Endothelial cell of umbilical vein (primary cell): ENCODE results near the gene NUB1. TPM values are rescaled to one million over a fixed set of nuclear protein-coding genes. Genes with fewer than 3 reads are reported as not detected.

ENCODE experiments used
- BruUV-seq: library from RNA; stranded (reverse); fragments of 400-500 nt; replicated peaks from 2 replicates; lab custom pipeline; 2021; lab: Mats Ljungman, UMichigan
- CTCF ChIA-PET: fragments of 300-600, 350-600 bp; sonication (Branson Sonifier 250); formaldehyde crosslinking; loops from one replicate; lab custom pipeline; 2021; ENCODE audit warnings: antibody characterized with exemption, inconsistent platforms; lab: Charles Lee
- POLR2A ChIA-PET: fragments of 300-600, 350-600 bp; sonication (Branson Sonifier 250); formaldehyde crosslinking; loops from one replicate; lab custom pipeline; 2021; ENCODE audit warnings: antibody characterized with exemption, inconsistent platforms; lab: Charles Lee
- DNase-seq: peaks from one replicate; pipeline ENCODE4 v3.0.0-alpha.2; 2011; ENCODE audit warnings: low read depth, low spot score
- FAIRE-seq: peaks from 2 replicates; lab custom pipeline; 2011; peaks lifted over from hg19 to GRCh38; lab: Jason Lieb, UNC
- H2AFZ ChIP-seq: 2 replicates; pipeline ENCODE4 v1.6.0; 2012; ENCODE audit warnings: low read depth, low read length, control low read depth, inconsistent platforms
- H3K27ac ChIP-seq: 2 replicates; pipeline ENCODE4 v1.5.1; 2011; ENCODE audit warnings: low read depth, mild to moderate bottlenecking, control low read depth, low read length, moderate library complexity; ENCODE audit not compliant: insufficient read depth
- H3K27me3 ChIP-seq, 2 experiments: 2 replicates each; pipeline versions ENCODE4 v1.6.0 to v1.6.1; 2011; ENCODE audit warnings: low read length in 2 of 2, mixed read lengths in 1 of 2; ENCODE audit not compliant: control insufficient read depth in 2 of 2, insufficient read depth in 2 of 2
- H3K36me3 ChIP-seq, 2 experiments: 2 replicates in 1 of 2; 3 replicates in 1 of 2; pipeline ENCODE4 v1.5.1; 2011; ENCODE audit warnings: low read length in 2 of 2, mild to moderate bottlenecking in 1 of 2, moderate library complexity in 1 of 2; ENCODE audit not compliant: control insufficient read depth in 2 of 2, insufficient read depth in 2 of 2; ENCODE audit errors: extremely low read depth in 1 of 2
- H3K4me1 ChIP-seq: 3 replicates; pipeline ENCODE4 v1.5.1; 2011; ENCODE audit warnings: mild to moderate bottlenecking, low read length; ENCODE audit not compliant: control insufficient read depth, insufficient read depth; ENCODE audit errors: extremely low read depth
- H3K4me2 ChIP-seq: 2 replicates; pipeline ENCODE4 v1.6.1; 2011; ENCODE audit warnings: low read length, control low read depth, mixed read lengths; ENCODE audit not compliant: insufficient read depth
- H3K4me3 ChIP-seq, 3 experiments: fragments of 200-600 bp in 1 of 3; sonication (generic), shearing (Covaris generic) in 1 of 3; replicated peaks in 1 of 3; 2 replicates each; pipeline ENCODE4 v1.5.1; 2011 to 2016; ENCODE audit warnings: control low read depth in 3 of 3, low read length in 3 of 3, mild to moderate bottlenecking in 2 of 3, inconsistent platforms in 1 of 3, low read depth in 1 of 3, moderate library complexity in 1 of 3; ENCODE audit not compliant: insufficient read depth in 1 of 3
- H3K79me2 ChIP-seq: 2 replicates; pipeline ENCODE4 v1.6.0; 2012; ENCODE audit warnings: low read length, inconsistent platforms; ENCODE audit not compliant: control insufficient read depth, insufficient read depth
- H3K9ac ChIP-seq: replicated peaks from 2 replicates; pipeline ENCODE3; 2011; ENCODE audit warnings: low read length, control low read depth; ENCODE audit not compliant: insufficient read depth; ENCODE audit errors: extremely low read depth
- H3K9me1 ChIP-seq: replicated peaks from 3 replicates; pipeline ENCODE4 v1.6.0; 2011; ENCODE audit warnings: mild to moderate bottlenecking, low read length; ENCODE audit not compliant: control insufficient read depth, insufficient read depth; ENCODE audit errors: extremely low read depth
- H3K9me3 ChIP-seq: replicated peaks from 2 replicates; pipeline ENCODE4 v1.5.1; 2012; ENCODE audit warnings: low read length, inconsistent platforms; ENCODE audit not compliant: control insufficient read depth, insufficient read depth
- H4K20me1 ChIP-seq: replicated peaks from 2 replicates; pipeline ENCODE3; 2011; ENCODE audit warnings: mild to moderate bottlenecking, low read length; ENCODE audit not compliant: control insufficient read depth, insufficient read depth; ENCODE audit errors: extremely low read depth
- EZH2 ChIP-seq: IDR thresholded peaks from 2 replicates; pipeline ENCODE4 v1.6.1; 2012; ENCODE audit warnings: borderline replicate concordance, low read depth, mild to moderate bottlenecking, moderate library complexity, low read length, inconsistent platforms; ENCODE audit not compliant: severe bottlenecking
- FOS ChIP-seq: IDR thresholded peaks from 2 replicates; pipeline ENCODE4 v1.6.1; 2011; ENCODE audit warnings: mild to moderate bottlenecking, low read length, moderate library complexity, borderline replicate concordance; ENCODE audit not compliant: insufficient read depth
- GATA2 ChIP-seq: IDR thresholded peaks from 2 replicates; pipeline ENCODE4 v1.7.0; 2011; ENCODE audit warnings: low read depth, mild to moderate bottlenecking, moderate library complexity, mixed read lengths, low read length; ENCODE audit not compliant: insufficient read length, insufficient read depth
- JUN ChIP-seq: IDR thresholded peaks from 2 replicates; pipeline ENCODE4 v1.6.1; 2011; ENCODE audit warnings: borderline replicate concordance, low read depth; ENCODE audit not compliant: insufficient read length, insufficient read depth
- MYC ChIP-seq: IDR thresholded peaks from one replicate; pipeline ENCODE4 v1.6.1; 2011; ENCODE audit warnings: mild to moderate bottlenecking, low read depth, low read length
- POLR2A ChIP-seq: IDR thresholded peaks from 2 replicates; pipeline ENCODE4 v1.6.1; 2012; ENCODE audit warnings: low read depth, mild to moderate bottlenecking, control low read depth, low read length
- POLR2AphosphoS5 ChIP-seq: IDR thresholded peaks from 2 replicates; pipeline ENCODE4 v1.6.1; 2012; ENCODE audit warnings: low read depth, mild to moderate bottlenecking, control low read depth, low read length, moderate library complexity; ENCODE audit not compliant: insufficient read depth
- dilution Hi-C: fragments of 300-500 bp; cut with MboI; formaldehyde crosslinking; loops from one replicate; pipeline ENCODE4 v1.15.0; 2019; ENCODE audit warnings: low sequenced_read_pairs; ENCODE audit not compliant: extremely low pct_ligation_motif_present
- intact Hi-C: fragments of 100-400 bp; cut with micrococcal nuclease; formaldehyde crosslinking; loops from one replicate; pipeline ENCODE4 v1.10.0; 2022
- polyA plus RNA-seq, 4 experiments: library from polyadenylated mRNA; depleted of rRNA in 3 of 4; stranded (reverse) in 3 of 4; unstranded in 1 of 4; fragments of >200 nt; gene quantifications; 2 replicates each; pipeline versions ENCODE4 v1.2.1 to v1.2.3, GENCODE V29; 2011 to 2012; ENCODE audit warnings: missing spikeins in 1 of 4
- total RNA-seq: library from RNA; stranded (reverse); gene quantifications from 2 replicates; pipeline ENCODE4 v1.2.3, GENCODE V29; 2021
- TF ChIP-seq, protein P1 (sequence below): IDR thresholded peaks from 2 replicates; pipeline ENCODE4 v1.6.1; 2011; ENCODE audit not compliant: insufficient read depth, insufficient read length
- TF ChIP-seq, protein P2 (sequence below), 2 donors: IDR thresholded peaks; 1 replicate in 1 of 2; 2 replicates in 1 of 2; pipeline ENCODE4 v1.5.1; 2011; ENCODE audit warnings: low read length in 2 of 2, mild to moderate bottlenecking in 2 of 2, moderate library complexity in 2 of 2, control low read depth in 1 of 2, inconsistent platforms in 1 of 2, low read depth in 1 of 2; ENCODE audit not compliant: insufficient read depth in 1 of 2; ENCODE audit errors: extremely low read depth in 1 of 2

The NUB1 gene
- total and polyA plus RNA-seq, 2 donors (not counting 3 experiments of a cell fraction or from before 2014, with no cell fraction given): 28.0 to 46.2 TPM

DNA sequence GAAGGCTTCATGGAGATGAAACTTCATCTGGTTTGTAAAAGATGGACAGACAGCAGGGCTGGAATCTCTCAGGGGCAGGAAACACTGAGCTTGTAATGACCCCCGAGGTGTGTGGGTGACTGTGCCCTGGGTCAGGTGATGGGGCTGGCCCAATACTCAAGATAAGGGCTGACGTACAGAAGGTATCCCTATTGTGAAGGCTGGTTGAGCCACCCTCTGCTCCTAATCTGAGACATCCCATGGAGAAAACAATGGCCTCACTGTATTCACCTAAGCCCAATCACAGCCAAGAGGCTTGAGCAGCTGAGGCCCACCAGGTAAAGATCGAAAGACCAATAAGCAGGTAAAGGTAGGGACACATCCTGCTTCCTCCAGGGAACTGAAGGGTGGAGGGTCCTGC is 34.8 kb upstream of the NUB1 start:
- Histone ChIP-seq H3K36me3 (no peaks in the 10 kb centered on the region), H3K79me2 (no peaks in the 10 kb centered on the region), H3K27ac (no peak overlapping the region), H3K4me2 (no peak overlapping the region), H3K9ac (no peak overlapping the region), H4K20me1 (no peaks in the 10 kb centered on the region), H2AFZ (no peak overlapping the region), H3K9me3 (no peaks in the 10 kb centered on the region), H3K4me3 (no peak overlapping the region), H3K9me1 (no peaks in the 10 kb centered on the region), H3K27me3 (peaks cover 9 to 17% of the 10 kb centered on the region in 2 experiments), H3K4me1 (peaks cover 3% of the 10 kb centered on the region)
- no peak for FAIRE-seq
- no peak for TF ChIP-seq MYC
- TF ChIP-seq JUN: no peak
- TF ChIP-seq POLR2AphosphoS5: no peak
- TF ChIP-seq POLR2A: no peak
- no peak for TF ChIP-seq FOS
- no peak for TF ChIP-seq EZH2
- TF ChIP-seq, protein P1, sequence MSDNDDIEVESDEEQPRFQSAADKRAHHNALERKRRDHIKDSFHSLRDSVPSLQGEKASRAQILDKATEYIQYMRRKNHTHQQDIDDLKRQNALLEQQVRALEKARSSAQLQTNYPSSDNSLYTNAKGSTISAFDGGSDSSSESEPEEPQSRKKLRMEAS: no peak
- TF ChIP-seq, protein P2, sequence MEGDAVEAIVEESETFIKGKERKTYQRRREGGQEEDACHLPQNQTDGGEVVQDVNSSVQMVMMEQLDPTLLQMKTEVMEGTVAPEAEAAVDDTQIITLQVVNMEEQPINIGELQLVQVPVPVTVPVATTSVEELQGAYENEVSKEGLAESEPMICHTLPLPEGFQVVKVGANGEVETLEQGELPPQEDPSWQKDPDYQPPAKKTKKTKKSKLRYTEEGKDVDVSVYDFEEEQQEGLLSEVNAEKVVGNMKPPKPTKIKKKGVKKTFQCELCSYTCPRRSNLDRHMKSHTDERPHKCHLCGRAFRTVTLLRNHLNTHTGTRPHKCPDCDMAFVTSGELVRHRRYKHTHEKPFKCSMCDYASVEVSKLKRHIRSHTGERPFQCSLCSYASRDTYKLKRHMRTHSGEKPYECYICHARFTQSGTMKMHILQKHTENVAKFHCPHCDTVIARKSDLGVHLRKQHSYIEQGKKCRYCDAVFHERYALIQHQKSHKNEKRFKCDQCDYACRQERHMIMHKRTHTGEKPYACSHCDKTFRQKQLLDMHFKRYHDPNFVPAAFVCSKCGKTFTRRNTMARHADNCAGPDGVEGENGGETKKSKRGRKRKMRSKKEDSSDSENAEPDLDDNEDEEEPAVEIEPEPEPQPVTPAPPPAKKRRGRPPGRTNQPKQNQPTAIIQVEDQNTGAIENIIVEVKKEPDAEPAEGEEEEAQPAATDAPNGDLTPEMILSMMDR (IDR thresholded peaks at IDR 0.05; ENCODE audit: extremely low read depth in 1 of 2, insufficient read depth in 1 of 2, low read depth in 1 of 2, low read length in 2 of 2): no peak
- TF ChIP-seq GATA2: no peak
- DNase-seq: no peak
- dilution Hi-C loops (no loop called here), intact Hi-C loops (no loop called here)
- ChIA-PET POLR2A (interaction anchor here (0.6 to 0.7 kb wide), 2 partner anchors 45 to 143 kb away, joined by 3 read pairs; no protein-coding TSS in a partner anchor), CTCF (interaction anchor here (1.4 to 4.5 kb wide), 2 partner anchors 9 to 21 kb away, joined by 3 to 28 read pairs; no protein-coding TSS in a partner anchor)
- BruUV-seq: no TSS peak
